ENCODE data around the gene APH1A. TPM values are rescaled to one million over a fixed set of nuclear protein-coding genes. Genes with fewer than 3 reads are reported as not detected.

APH1A gene
- total RNA-seq, 1 donor from 2014 or later = 63.0 TPM

GRCh38 chr1:150267896-150268295 lies 920 bp downstream of the APH1A start:
- Histone ChIP-seq H3K9ac (peak overlapping the region; percentile 89), H2AFZ (replicated peaks) (no peak overlapping the region), H3K9me3 (ENCODE audit: low read depth) (no peaks in the 10 kb centered on the region), H3K4me2 (peak overlapping the region; percentile 98), H3K4me3 (peak overlapping the region; percentile 81), H4K20me1 (ENCODE audit: low read depth) (peaks cover 3% of the 10 kb centered on the region), H3K27me3 (no peaks in the 10 kb centered on the region), H3K4me1 (peaks cover 18% of the 10 kb centered on the region), H3K79me2 (ENCODE audit: low read depth) (peaks cover 24% of the 10 kb centered on the region), H3K36me3 (no peaks in the 10 kb centered on the region), H3F3A (ENCODE audit: low read depth) (peaks cover 37% of the 10 kb centered on the region), H3K27ac (no peak overlapping the region)
- H3K27ac Mint-ChIP-seq = peak overlapping the region; percentile 79
- H3K4me1 Mint-ChIP-seq = peaks cover 45% of the 10 kb centered on the region
- peaks cover 8% of the 10 kb centered on the region for H3K36me3 Mint-ChIP-seq
- peak overlapping the region; percentile 95 for H3K4me3 Mint-ChIP-seq
- TF ChIP-seq EZH2phosphoT487 (IDR thresholded peaks at IDR 0.05) (no peak), EZH2 (IDR thresholded peaks at IDR 0.05) (no peak), CTCF (IDR thresholded peaks at IDR 0.05) (no peak)
- H3K9me3 Mint-ChIP-seq = no peaks in the 10 kb centered on the region
- peaks cover 4% of the 10 kb centered on the region for H3K27me3 Mint-ChIP-seq (ENCODE audit: insufficient read depth, low read depth)
- no peak for DNase-seq (ENCODE audit: low spot score)

GRCh38 chr1:150263549-150263948 lies 5.3 kb downstream of the APH1A start:
- no peak overlapping the region for H3K9ac ChIP-seq
- H3K27ac Mint-ChIP-seq = no peak overlapping the region
- TF ChIP-seq CTCF (IDR thresholded peaks at IDR 0.05) (no peak), EZH2 (IDR thresholded peaks at IDR 0.05) (no peak), EZH2phosphoT487 (IDR thresholded peaks at IDR 0.05) (no peak)
- no peaks in the 10 kb centered on the region for H3K36me3 ChIP-seq
- peaks cover 23% of the 10 kb centered on the region for H3K4me1 ChIP-seq
- no peaks in the 10 kb centered on the region for H3K9me3 ChIP-seq (ENCODE audit: low read depth)
- H3F3A ChIP-seq (ENCODE audit: low read depth) = peaks cover 41% of the 10 kb centered on the region
- H3K27ac ChIP-seq = no peak overlapping the region
- H3K27me3 ChIP-seq = no peaks in the 10 kb centered on the region
- no peak overlapping the region for H3K4me2 ChIP-seq
- H2AFZ ChIP-seq (replicated peaks) = no peak overlapping the region
- peaks cover 6% of the 10 kb centered on the region for H3K27me3 Mint-ChIP-seq (ENCODE audit: insufficient read depth, low read depth)
- DNase-seq (ENCODE audit: low spot score) = no peak
- H4K20me1 ChIP-seq (ENCODE audit: low read depth) = peaks cover 3% of the 10 kb centered on the region
- H3K79me2 ChIP-seq (ENCODE audit: low read depth) = peaks cover 54% of the 10 kb centered on the region
- H3K9me3 Mint-ChIP-seq = no peaks in the 10 kb centered on the region
- H3K4me1 Mint-ChIP-seq = peaks cover 42% of the 10 kb centered on the region
- H3K36me3 Mint-ChIP-seq = peaks cover 20% of the 10 kb centered on the region
- no peak overlapping the region for H3K4me3 ChIP-seq
- no peak overlapping the region for H3K4me3 Mint-ChIP-seq

- peaks cover 19% of the 10 kb centered on the region for H3K4me1 ChIP-seq
- H3K36me3 Mint-ChIP-seq = peaks cover 20% of the 10 kb centered on the region
These were observed 6.2 kb downstream of the APH1A start for GRCh38 chr1:150262388-150263320.

More at GRCh38 chr1:150262388-150263320, 6.2 kb downstream of the APH1A start:
- no peaks in the 10 kb centered on the region for H3K9me3 ChIP-seq (ENCODE audit: low read depth)
- TF ChIP-seq EZH2 (IDR thresholded peaks at IDR 0.05) (no peak), CTCF (IDR thresholded peaks at IDR 0.05) (no peak), EZH2phosphoT487 (IDR thresholded peaks at IDR 0.05) (no peak)
- peaks cover 6% of the 10 kb centered on the region for H3K27me3 Mint-ChIP-seq (ENCODE audit: insufficient read depth, low read depth)
- H3K27me3 ChIP-seq = no peaks in the 10 kb centered on the region
- H3K9ac ChIP-seq = no peak overlapping the region
- H3K9me3 Mint-ChIP-seq = no peaks in the 10 kb centered on the region
- no peak overlapping the region for H3K27ac ChIP-seq
- H3K4me3 ChIP-seq = no peak overlapping the region
- H3K36me3 ChIP-seq = no peaks in the 10 kb centered on the region
- peaks cover 50% of the 10 kb centered on the region for H3F3A ChIP-seq (ENCODE audit: low read depth)
- H3K4me1 Mint-ChIP-seq = peaks cover 42% of the 10 kb centered on the region
- peaks cover 54% of the 10 kb centered on the region for H3K79me2 ChIP-seq (ENCODE audit: low read depth)
- H4K20me1 ChIP-seq (ENCODE audit: low read depth) = no peaks in the 10 kb centered on the region
- no peak overlapping the region for H3K27ac Mint-ChIP-seq
- H2AFZ ChIP-seq (replicated peaks) = no peak overlapping the region
- no peak overlapping the region for H3K4me2 ChIP-seq
- DNase-seq (ENCODE audit: low spot score) = no peak
- no peak overlapping the region for H3K4me3 Mint-ChIP-seq
